Tibial nerve (tissue), 4 donors: ENCODE data around the gene CAMKK1.

Experiments used
- EP300 ChIP-seq, 2 donors: sonication (generic); formaldehyde crosslinking; IDR thresholded peaks; one replicate each; pipeline ENCODE4 v1.6.1; 2017; ENCODE audit warnings: antibody characterized with exemption in 2 of 2, mild to moderate bottlenecking in 1 of 2
- POLR2A ChIP-seq, 2 donors: fragments of 450-650 bp; IDR thresholded peaks; one replicate each; pipeline ENCODE4 v1.6.1; 2017; ENCODE audit warnings: antibody characterized with exemption in 2 of 2, mild to moderate bottlenecking in 2 of 2, moderate library complexity in 2 of 2
- TF ChIP-seq, protein P1 (sequence below), 5 experiments: fragments of 200-600 bp in 3 of 5; fragments of 450-650 bp in 2 of 5; sonication (generic) in 3 of 5; IDR thresholded peaks; one replicate each; pipeline ENCODE4 v1.5.1; 2016 to 2019; ENCODE audit warnings: antibody characterized with exemption in 5 of 5, mild to moderate bottlenecking in 3 of 5, moderate library complexity in 2 of 5

DNA sequence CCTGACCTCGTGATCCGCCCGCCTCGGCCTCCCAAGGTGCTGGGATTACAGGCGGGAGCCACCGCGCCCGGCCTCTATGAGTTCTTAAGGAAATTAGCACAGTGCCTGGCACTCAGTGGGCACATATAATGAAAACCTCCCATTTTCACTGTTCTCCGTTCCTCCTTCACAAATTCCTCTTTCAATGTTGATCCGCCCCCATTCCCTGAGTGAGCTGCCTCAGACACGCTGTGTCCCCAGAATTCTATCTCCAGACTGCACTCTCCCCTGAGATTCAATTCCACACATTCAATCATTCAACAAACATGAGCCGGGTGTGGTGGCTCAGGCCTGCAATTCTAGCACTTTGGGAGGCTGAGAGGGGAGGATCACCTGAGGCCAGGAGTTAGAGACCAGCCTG, 16.4 kb upstream of the CAMKK1 start:
- TF ChIP-seq, protein P1, sequence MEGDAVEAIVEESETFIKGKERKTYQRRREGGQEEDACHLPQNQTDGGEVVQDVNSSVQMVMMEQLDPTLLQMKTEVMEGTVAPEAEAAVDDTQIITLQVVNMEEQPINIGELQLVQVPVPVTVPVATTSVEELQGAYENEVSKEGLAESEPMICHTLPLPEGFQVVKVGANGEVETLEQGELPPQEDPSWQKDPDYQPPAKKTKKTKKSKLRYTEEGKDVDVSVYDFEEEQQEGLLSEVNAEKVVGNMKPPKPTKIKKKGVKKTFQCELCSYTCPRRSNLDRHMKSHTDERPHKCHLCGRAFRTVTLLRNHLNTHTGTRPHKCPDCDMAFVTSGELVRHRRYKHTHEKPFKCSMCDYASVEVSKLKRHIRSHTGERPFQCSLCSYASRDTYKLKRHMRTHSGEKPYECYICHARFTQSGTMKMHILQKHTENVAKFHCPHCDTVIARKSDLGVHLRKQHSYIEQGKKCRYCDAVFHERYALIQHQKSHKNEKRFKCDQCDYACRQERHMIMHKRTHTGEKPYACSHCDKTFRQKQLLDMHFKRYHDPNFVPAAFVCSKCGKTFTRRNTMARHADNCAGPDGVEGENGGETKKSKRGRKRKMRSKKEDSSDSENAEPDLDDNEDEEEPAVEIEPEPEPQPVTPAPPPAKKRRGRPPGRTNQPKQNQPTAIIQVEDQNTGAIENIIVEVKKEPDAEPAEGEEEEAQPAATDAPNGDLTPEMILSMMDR (IDR thresholded peaks at IDR 0.05), result no peak
- TF ChIP-seq POLR2A (IDR thresholded peaks at IDR 0.05) (no peak), EP300 (IDR thresholded peaks at IDR 0.05) (no peak)
